ENCODE results near the gene ABRACL.

DNA sequence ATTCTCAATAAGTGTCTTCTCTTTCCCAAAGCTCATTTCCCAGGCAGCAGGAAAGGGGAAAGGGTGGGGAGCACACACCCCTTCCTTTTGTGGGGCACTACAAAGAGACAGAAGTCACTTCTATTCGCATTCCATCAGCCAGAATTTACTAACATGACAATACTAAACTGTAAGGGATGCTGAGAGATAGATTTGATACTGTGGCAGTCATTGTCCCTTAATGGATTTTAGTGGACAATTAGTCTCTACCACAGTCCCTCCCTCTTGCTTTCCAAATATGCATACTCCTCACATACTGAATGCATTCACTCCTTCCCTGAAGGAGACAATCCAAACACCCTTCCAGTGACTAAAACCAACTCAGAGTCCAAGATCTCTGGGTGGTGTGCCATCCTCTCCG, 50.5 kb downstream of the ABRACL start:
- TF ChIP-seq EZH2phosphoT487 (IDR thresholded peaks at IDR 0.05; ENCODE audit: low read length) (no peak), EZH2 (optimal IDR thresholded peaks at IDR 0.05; ENCODE audit: low read depth, low read length) (no peak)
- TF ChIP-seq, protein P1, sequence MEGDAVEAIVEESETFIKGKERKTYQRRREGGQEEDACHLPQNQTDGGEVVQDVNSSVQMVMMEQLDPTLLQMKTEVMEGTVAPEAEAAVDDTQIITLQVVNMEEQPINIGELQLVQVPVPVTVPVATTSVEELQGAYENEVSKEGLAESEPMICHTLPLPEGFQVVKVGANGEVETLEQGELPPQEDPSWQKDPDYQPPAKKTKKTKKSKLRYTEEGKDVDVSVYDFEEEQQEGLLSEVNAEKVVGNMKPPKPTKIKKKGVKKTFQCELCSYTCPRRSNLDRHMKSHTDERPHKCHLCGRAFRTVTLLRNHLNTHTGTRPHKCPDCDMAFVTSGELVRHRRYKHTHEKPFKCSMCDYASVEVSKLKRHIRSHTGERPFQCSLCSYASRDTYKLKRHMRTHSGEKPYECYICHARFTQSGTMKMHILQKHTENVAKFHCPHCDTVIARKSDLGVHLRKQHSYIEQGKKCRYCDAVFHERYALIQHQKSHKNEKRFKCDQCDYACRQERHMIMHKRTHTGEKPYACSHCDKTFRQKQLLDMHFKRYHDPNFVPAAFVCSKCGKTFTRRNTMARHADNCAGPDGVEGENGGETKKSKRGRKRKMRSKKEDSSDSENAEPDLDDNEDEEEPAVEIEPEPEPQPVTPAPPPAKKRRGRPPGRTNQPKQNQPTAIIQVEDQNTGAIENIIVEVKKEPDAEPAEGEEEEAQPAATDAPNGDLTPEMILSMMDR (IDR thresholded peaks at IDR 0.05; ENCODE audit: low read length): no peak
